IMR-90 (cell line): ENCODE results near the gene PHF5A. TPM values are rescaled to one million over a fixed set of nuclear protein-coding genes. Genes with fewer than 3 reads are reported as not detected.

Experiments used
- ATAC-seq: fragments of 200-7000 bp; cut with Tn5 transposase; 2 replicates; pipeline ENCODE4 v1.9.1; 2020; ENCODE audit warnings: low read depth, mild to moderate bottlenecking, moderate library complexity
- BruUV-seq: library from RNA; stranded (reverse); fragments of 400-500 nt; replicated peaks from 2 replicates; lab custom pipeline; 2021; lab: Mats Ljungman, UMichigan
- CTCF ChIA-PET: fragments of 300-600 bp; formaldehyde crosslinking; extraction: SDS; loops from one replicate; lab custom pipeline; 2021; ENCODE audit warnings: antibody characterized with exemption; lab: Yijun Ruan, JAX
- POLR2A ChIA-PET: fragments of 300-600 bp; sonication (Branson Sonifier 250); formaldehyde crosslinking; loops from one replicate; lab custom pipeline; 2022; ENCODE audit warnings: antibody characterized with exemption; ENCODE audit not compliant: unreplicated experiment; lab: Charles Lee
- DNase-seq: peaks from one replicate; pipeline ENCODE4 v3.0.0; 2013
- H2AFZ ChIP-seq: replicated peaks from 2 replicates; pipeline ENCODE3; 2013; ENCODE audit warnings: low read length, mild to moderate bottlenecking; ENCODE audit not compliant: poor library complexity
- H2AK5ac ChIP-seq: 2 replicates; pipeline ENCODE4 v1.6.1; 2013; ENCODE audit warnings: low read depth, low read length, inconsistent platforms
- H2AK9ac ChIP-seq: replicated peaks from 2 replicates; pipeline ENCODE3; 2013; ENCODE audit warnings: mild to moderate bottlenecking, low read depth, low read length, moderate library complexity; ENCODE audit not compliant: poor library complexity
- H2BK120ac ChIP-seq: 2 replicates; pipeline ENCODE4 v1.6.1; 2013; ENCODE audit warnings: low read depth, low read length, inconsistent platforms
- H2BK15ac ChIP-seq: 3 replicates; pipeline ENCODE4 v1.6.1; 2013; ENCODE audit warnings: low read depth, low read length, inconsistent platforms
- H2BK20ac ChIP-seq: 2 replicates; pipeline ENCODE4 v1.6.1; 2013; ENCODE audit warnings: low read depth, mild to moderate bottlenecking, inconsistent platforms, low read length, moderate library complexity
- H2BK5ac ChIP-seq: 2 replicates; pipeline ENCODE4 v1.6.1; 2013; ENCODE audit warnings: mild to moderate bottlenecking, low read depth, low read length, inconsistent platforms; ENCODE audit not compliant: poor library complexity, severe bottlenecking
- H3K14ac ChIP-seq: replicated peaks from 2 replicates; pipeline ENCODE4 v1.6.1; 2013; ENCODE audit warnings: low read depth, low read length, inconsistent platforms
- H3K18ac ChIP-seq: 2 replicates; pipeline ENCODE4 v1.6.1; 2013; ENCODE audit warnings: low read depth, low read length, control low read depth
- H3K23ac ChIP-seq: 2 replicates; pipeline ENCODE4 v1.6.1; 2013; ENCODE audit warnings: low read depth, low read length, inconsistent platforms
- H3K27ac ChIP-seq: 2 replicates; pipeline ENCODE4 v1.5.1; 2013; ENCODE audit warnings: mild to moderate bottlenecking, control low read depth, low read length; ENCODE audit not compliant: insufficient read depth
- H3K27me3 ChIP-seq: 2 replicates; pipeline ENCODE4 v1.6.1; 2013; ENCODE audit warnings: low read length; ENCODE audit not compliant: control insufficient read depth, insufficient read depth
- H3K36me3 ChIP-seq: 2 replicates; pipeline ENCODE4 v1.6.1; 2013; ENCODE audit warnings: low read length, mixed read lengths; ENCODE audit not compliant: control insufficient read depth, insufficient read depth
- H3K4ac ChIP-seq: 2 replicates; pipeline ENCODE4 v1.6.1; 2013; ENCODE audit warnings: low read depth, low read length, inconsistent platforms
- H3K4me1 ChIP-seq: 2 replicates; pipeline ENCODE4 v1.6.1; 2013; ENCODE audit warnings: low read length, mixed read lengths; ENCODE audit not compliant: control insufficient read depth, insufficient read depth
- H3K4me2 ChIP-seq: 2 replicates; pipeline ENCODE4 v1.6.1; 2013; ENCODE audit warnings: low read depth, mild to moderate bottlenecking, control low read depth, low read length, moderate library complexity
- H3K4me3 ChIP-seq: 2 replicates; pipeline ENCODE4 v1.5.1; 2013; ENCODE audit warnings: low read depth, mild to moderate bottlenecking, control low read depth, low read length, moderate library complexity; ENCODE audit not compliant: insufficient read depth
- H3K56ac ChIP-seq: 2 replicates; pipeline ENCODE4 v1.6.1; 2013; ENCODE audit warnings: low read length, inconsistent platforms; ENCODE audit not compliant: insufficient read depth; ENCODE audit errors: extremely low read depth
- H3K79me1 ChIP-seq, 2 experiments: 2 replicates each; pipeline ENCODE4 v1.6.1; 2013; ENCODE audit warnings: low read length in 2 of 2, inconsistent platforms in 1 of 2, low read depth in 1 of 2
- H3K9ac ChIP-seq: 2 replicates; pipeline ENCODE4 v1.6.1; 2013; ENCODE audit warnings: low read depth, low read length, control low read depth
- H3K9me1 ChIP-seq: 2 replicates; pipeline ENCODE4 v1.6.1; 2013; ENCODE audit warnings: low read length, inconsistent platforms; ENCODE audit not compliant: insufficient read depth
- H3K9me3 ChIP-seq: 2 replicates; pipeline ENCODE4 v1.6.1; 2013; ENCODE audit warnings: low read length; ENCODE audit not compliant: control insufficient read depth, insufficient read depth
- H4K20me1 ChIP-seq: 2 replicates; pipeline ENCODE4 v1.6.1; 2013; ENCODE audit warnings: low read length, inconsistent platforms; ENCODE audit not compliant: insufficient read depth
- H4K5ac ChIP-seq: 2 replicates; pipeline ENCODE4 v1.6.1; 2013; ENCODE audit warnings: mild to moderate bottlenecking, low read depth, low read length, control low read depth
- H4K8ac ChIP-seq, 2 experiments: 2 replicates each; pipeline ENCODE4 v1.6.1; 2013; ENCODE audit warnings: low read depth in 2 of 2, low read length in 2 of 2, control low read depth in 1 of 2, inconsistent platforms in 1 of 2
- H4K91ac ChIP-seq: 2 replicates; pipeline ENCODE4 v1.6.1; 2013; ENCODE audit warnings: low read depth, low read length, inconsistent platforms; ENCODE audit not compliant: insufficient read depth
- BHLHE40 ChIP-seq: fragments of 150-350 bp; IDR thresholded peaks from 2 replicates; pipeline ENCODE4 v1.6.1; 2016; ENCODE audit warnings: mild to moderate bottlenecking, low read depth, low read length
- CHD1 ChIP-seq: IDR thresholded peaks from 2 replicates; pipeline ENCODE4 v1.6.1; 2012; ENCODE audit warnings: low read depth, low read length, improper control_type of control experiment
- FOS ChIP-seq: fragments of 150-350 bp; IDR thresholded peaks from 2 replicates; pipeline ENCODE4 v1.6.1; 2016; ENCODE audit warnings: low read depth, low read length
- MAFK ChIP-seq: IDR thresholded peaks from 2 replicates; pipeline ENCODE4 v1.6.1; 2012; ENCODE audit warnings: low read depth, low read length, improper control_type of control experiment
- NFE2L2 ChIP-seq: fragments of 150-350 bp; IDR thresholded peaks from 2 replicates; pipeline ENCODE4 v1.6.1; 2016; ENCODE audit warnings: low read depth, mild to moderate bottlenecking, low read length
- RCOR1 ChIP-seq: IDR thresholded peaks from 2 replicates; pipeline ENCODE4 v1.6.1; 2012; ENCODE audit warnings: mild to moderate bottlenecking, low read length, improper control_type of control experiment; ENCODE audit not compliant: insufficient replicate concordance
- WGBS, 2 experiments: methylation state at CpG; one replicate each; pipeline versions ENCODE4 v1.1.5 to v1.1.7; 2013; ENCODE audit warnings: missing lambda C conversion rate in 2 of 2; ENCODE audit not compliant: insufficient read length in 1 of 2; ENCODE audit errors: extremely low coverage in 2 of 2; 5-methylcytosine and 5-hydroxymethylcytosine counted together
- dilution Hi-C: fragments of 300-500 bp; cut with HindIII; formaldehyde crosslinking; loops from one replicate; pipeline ENCODE4 v1.14.3; 2018; ENCODE audit warnings: low sequenced_read_pairs; ENCODE audit not compliant: unreplicated experiment
- in situ Hi-C: fragments of 300-500 bp; cut with MboI; formaldehyde crosslinking; loops from 3 replicates; pipeline ENCODE4 v1.14.3; 2019; ENCODE audit warnings: low sequenced_read_pairs, inconsistent platforms, mixed read lengths
- intact Hi-C: fragments of 100-400 bp; cut with micrococcal nuclease; formaldehyde crosslinking; loops from 2 replicates; pipeline ENCODE4 v1.10.0; 2022
- polyA plus RNA-seq, 3 experiments: library from polyadenylated mRNA; depleted of rRNA; stranded (reverse); fragments of >200 nt; gene quantifications; 2 replicates each; pipeline ENCODE4 v1.2.3, GENCODE V29; 2012; ENCODE audit warnings: low replicate concordance in 1 of 3
- total RNA-seq: library from RNA; depleted of rRNA; stranded (reverse); fragments of >200 nt; gene quantifications from 2 replicates; pipeline ENCODE4 v1.2.3, GENCODE V29; 2012
- TF ChIP-seq, protein P1 (sequence below): fragments of 150-350 bp; IDR thresholded peaks from 2 replicates; pipeline ENCODE4 v1.6.1; 2017; ENCODE audit warnings: mild to moderate bottlenecking, antibody characterized with exemption, low read length, low read depth

The PHF5A gene
- total and polyA plus RNA-seq, 2 of the 4 experiments (the other 2 are of a cell fraction): 50.9 to 54.9 TPM

DNA sequence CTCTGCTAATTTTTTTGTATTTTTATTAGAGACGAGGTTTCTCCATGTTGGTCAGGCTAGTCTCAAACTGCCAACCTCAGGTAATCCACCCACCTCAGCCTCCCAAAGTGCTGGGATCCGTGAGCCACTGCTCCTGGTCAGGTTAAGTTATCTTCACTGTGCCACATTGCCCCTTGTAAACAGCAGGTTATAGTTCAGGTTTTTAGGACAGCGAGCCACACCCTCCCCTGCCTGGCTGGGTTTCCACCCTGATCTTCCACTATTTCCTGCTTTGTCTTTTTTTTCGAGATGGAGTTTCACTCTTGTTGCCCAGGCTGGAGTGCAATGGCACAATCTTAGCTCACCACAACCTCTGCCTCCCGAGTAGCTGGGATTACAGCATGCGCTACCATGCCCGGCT is 16.5 kb upstream of the PHF5A start:
- POLR2A ChIA-PET: no interaction called here
- H3K4me3 ChIP-seq: no peak overlapping the region
- H3K4ac ChIP-seq: no peak overlapping the region
- H3K27ac ChIP-seq: no peak overlapping the region
- peaks cover 23% of the 10 kb centered on the region for H3K9me1 ChIP-seq
- peaks cover 70% of the 10 kb centered on the region for H4K20me1 ChIP-seq
- no peaks in the 10 kb centered on the region; the same call in 1 of the 2 replicates for H3K36me3 ChIP-seq
- H3K4me1 ChIP-seq: peaks cover 29% of the 10 kb centered on the region
- BruUV-seq: no TSS peak
- in situ Hi-C loops: no loop called here
- H3K23ac ChIP-seq: no peak overlapping the region
- H3K56ac ChIP-seq: no peak overlapping the region
- H2AK5ac ChIP-seq: no peak overlapping the region
- dilution Hi-C loops: no loop called here
- H2BK20ac ChIP-seq: no peak overlapping the region
- CTCF ChIA-PET: no interaction called here
- H4K91ac ChIP-seq: no peak overlapping the region
- H2AK9ac ChIP-seq: no peak overlapping the region
- peaks cover 28 to 86% of the 10 kb centered on the region in 2 experiments for H3K79me1 ChIP-seq
- H2BK15ac ChIP-seq: no peak overlapping the region
- TF ChIP-seq RCOR1 (no peak), FOS (no peak), NFE2L2 (no peak), MAFK (no peak), CHD1 (no peak), BHLHE40 (no peak)
- TF ChIP-seq, protein P1, sequence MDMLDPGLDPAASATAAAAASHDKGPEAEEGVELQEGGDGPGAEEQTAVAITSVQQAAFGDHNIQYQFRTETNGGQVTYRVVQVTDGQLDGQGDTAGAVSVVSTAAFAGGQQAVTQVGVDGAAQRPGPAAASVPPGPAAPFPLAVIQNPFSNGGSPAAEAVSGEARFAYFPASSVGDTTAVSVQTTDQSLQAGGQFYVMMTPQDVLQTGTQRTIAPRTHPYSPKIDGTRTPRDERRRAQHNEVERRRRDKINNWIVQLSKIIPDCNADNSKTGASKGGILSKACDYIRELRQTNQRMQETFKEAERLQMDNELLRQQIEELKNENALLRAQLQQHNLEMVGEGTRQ: no peak
- no peak overlapping the region for H4K8ac ChIP-seq
- no peak overlapping the region for H3K9ac ChIP-seq
- no peak for ATAC-seq
- no peak overlapping the region for H2BK5ac ChIP-seq
- intact Hi-C loops: no loop called here
- no peak overlapping the region for H3K18ac ChIP-seq
- H2AFZ ChIP-seq: no peak overlapping the region
- no peak overlapping the region for H2BK120ac ChIP-seq
- no peaks in the 10 kb centered on the region for H3K27me3 ChIP-seq
- H3K9me3 ChIP-seq: no peaks in the 10 kb centered on the region
- 91% methylated on average over 4 of the region's 7 CpGs; no CpG with 5 or more reads in 1 of the 2 experiments for WGBS, 2 experiments
- DNase-seq: no peak
- no peak overlapping the region for H3K4me2 ChIP-seq
- no peak overlapping the region for H4K5ac ChIP-seq
- H3K14ac ChIP-seq: no peak overlapping the region
